SK-N-SH treated with all-trans-retinoic acid at 6 μM for 48 hours (cell line): Measurements from ENCODE around the gene MT1E.
A peak's percentile ranks its signal among the peaks of the same experiment; 100 is the strongest.

Experiments used
- ATAC-seq: fragments of 200-7000 bp; cut with Tn5 transposase; 3 replicates; pipeline ENCODE4 v1.9.1; 2020; ENCODE audit warnings: mild to moderate bottlenecking, moderate library complexity
- ARNTL ChIP-seq: fragments of 450-650 bp; formaldehyde crosslinking; IDR thresholded peaks from 2 replicates; pipeline ENCODE4 v1.5.0; 2020; ENCODE audit warnings: low read depth, mild to moderate bottlenecking, moderate library complexity, borderline replicate concordance
- BACH2 ChIP-seq: fragments of 250-450 bp; sonication (Bioruptor Pico); IDR thresholded peaks from 2 replicates; pipeline ENCODE4 v1.9.0; 2021; ENCODE audit warnings: mild to moderate bottlenecking, borderline replicate concordance
- CSDC2 ChIP-seq: fragments of 250-450 bp; sonication (Bioruptor Pico); IDR thresholded peaks from 2 replicates; pipeline ENCODE4 v1.5.0; 2020; ENCODE audit warnings: mild to moderate bottlenecking, moderate library complexity
- ESRRG ChIP-seq: fragments of 250-450 bp; sonication (Bioruptor Pico); IDR thresholded peaks from 2 replicates; pipeline ENCODE4 v1.6.1; 2021; ENCODE audit warnings: mild to moderate bottlenecking
- GLIS3 ChIP-seq: fragments of 250-450 bp; sonication (Bioruptor Pico); IDR thresholded peaks from 2 replicates; pipeline ENCODE4 v1.5.0; 2020; ENCODE audit warnings: mild to moderate bottlenecking, moderate library complexity
- ISL1 ChIP-seq: fragments of 250-450 bp; sonication (Bioruptor Pico); IDR thresholded peaks from 2 replicates; pipeline ENCODE4 v2.1.2; 2022; ENCODE audit warnings: mild to moderate bottlenecking, moderate library complexity
- PPARA ChIP-seq: fragments of 250-450 bp; sonication (Bioruptor Pico); IDR thresholded peaks from 2 replicates; pipeline ENCODE4 v1.5.0; 2020; ENCODE audit warnings: mild to moderate bottlenecking, borderline replicate concordance
- RARB ChIP-seq: fragments of 250-450 bp; sonication (Bioruptor Pico); IDR thresholded peaks from 2 replicates; pipeline ENCODE4 v1.8.0; 2021; ENCODE audit warnings: mild to moderate bottlenecking, moderate library complexity
- SNAI2 ChIP-seq: fragments of 250-450 bp; sonication (Bioruptor Pico); IDR thresholded peaks from 2 replicates; pipeline ENCODE4 v1.5.0; 2020; ENCODE audit warnings: mild to moderate bottlenecking, moderate library complexity
- TOX ChIP-seq: fragments of 250-450 bp; sonication (Bioruptor Pico); IDR thresholded peaks from 2 replicates; pipeline ENCODE4 v1.8.0; 2021; ENCODE audit warnings: mild to moderate bottlenecking, moderate library complexity, borderline replicate concordance
- TSHZ2 ChIP-seq: fragments of 250-450 bp; sonication (Bioruptor Pico); IDR thresholded peaks from 2 replicates; pipeline ENCODE4 v1.5.0; 2020; ENCODE audit warnings: mild to moderate bottlenecking, moderate library complexity
- ZC3H10 ChIP-seq: fragments of 250-450 bp; sonication (Bioruptor Pico); IDR thresholded peaks from 2 replicates; pipeline ENCODE4 v1.5.1; 2021; ENCODE audit warnings: mild to moderate bottlenecking, moderate library complexity
- ZFP30 ChIP-seq: fragments of 450-650 bp; formaldehyde crosslinking; IDR thresholded peaks from 2 replicates; pipeline ENCODE4 v1.5.0; 2022; ENCODE audit warnings: mild to moderate bottlenecking, moderate library complexity
- ZNF70 ChIP-seq: fragments of 450-650 bp; formaldehyde crosslinking; IDR thresholded peaks from 2 replicates; pipeline ENCODE4 v1.5.0; 2020; ENCODE audit warnings: mild to moderate bottlenecking, moderate library complexity
- ZNF8 ChIP-seq: fragments of 450-650 bp; formaldehyde crosslinking; IDR thresholded peaks from 2 replicates; pipeline ENCODE4 v1.5.0; 2020; ENCODE audit warnings: mild to moderate bottlenecking, moderate library complexity
- TF ChIP-seq, protein P1 (sequence below): fragments of 250-450 bp; sonication (Bioruptor Pico); IDR thresholded peaks from 2 replicates; pipeline ENCODE4 v1.8.0; 2021; ENCODE audit warnings: low read depth, mild to moderate bottlenecking, moderate library complexity, borderline replicate concordance
- TF ChIP-seq, protein P2 (sequence below): fragments of 250-450 bp; sonication (Bioruptor Pico); IDR thresholded peaks from 2 replicates; pipeline ENCODE4 v1.8.0; 2020; ENCODE audit warnings: mild to moderate bottlenecking, moderate library complexity, borderline replicate concordance

MT1E gene

DNA sequence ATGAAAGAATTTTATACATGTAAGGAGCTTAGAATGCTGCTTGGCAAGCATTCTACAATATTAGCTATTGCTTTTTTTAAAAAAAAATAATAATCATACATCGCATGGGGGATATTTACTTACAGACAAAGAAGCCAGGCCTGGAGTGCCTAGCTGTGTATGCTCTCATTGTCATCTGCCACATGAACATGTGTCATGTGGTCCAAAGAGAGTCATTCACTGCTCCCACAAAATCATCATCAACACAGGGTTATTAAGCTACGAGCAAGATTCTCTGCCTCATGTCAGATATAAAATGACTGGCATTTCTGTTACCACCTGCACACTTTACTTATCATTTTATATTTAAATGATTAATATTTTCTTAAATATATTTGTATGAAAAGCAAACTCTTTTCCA lies 1.9 kb upstream of the MT1E start (continued):
- TF ChIP-seq, protein P1, sequence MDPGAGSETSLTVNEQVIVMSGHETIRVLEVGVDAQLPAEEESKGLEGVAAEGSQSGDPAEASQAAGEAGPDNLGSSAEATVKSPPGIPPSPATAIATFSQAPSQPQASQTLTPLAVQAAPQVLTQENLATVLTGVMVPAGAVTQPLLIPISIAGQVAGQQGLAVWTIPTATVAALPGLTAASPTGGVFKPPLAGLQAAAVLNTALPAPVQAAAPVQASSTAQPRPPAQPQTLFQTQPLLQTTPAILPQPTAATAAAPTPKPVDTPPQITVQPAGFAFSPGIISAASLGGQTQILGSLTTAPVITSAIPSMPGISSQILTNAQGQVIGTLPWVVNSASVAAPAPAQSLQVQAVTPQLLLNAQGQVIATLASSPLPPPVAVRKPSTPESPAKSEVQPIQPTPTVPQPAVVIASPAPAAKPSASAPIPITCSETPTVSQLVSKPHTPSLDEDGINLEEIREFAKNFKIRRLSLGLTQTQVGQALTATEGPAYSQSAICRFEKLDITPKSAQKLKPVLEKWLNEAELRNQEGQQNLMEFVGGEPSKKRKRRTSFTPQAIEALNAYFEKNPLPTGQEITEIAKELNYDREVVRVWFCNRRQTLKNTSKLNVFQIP (CRISPR knock-in tag), result no peak

DNA sequence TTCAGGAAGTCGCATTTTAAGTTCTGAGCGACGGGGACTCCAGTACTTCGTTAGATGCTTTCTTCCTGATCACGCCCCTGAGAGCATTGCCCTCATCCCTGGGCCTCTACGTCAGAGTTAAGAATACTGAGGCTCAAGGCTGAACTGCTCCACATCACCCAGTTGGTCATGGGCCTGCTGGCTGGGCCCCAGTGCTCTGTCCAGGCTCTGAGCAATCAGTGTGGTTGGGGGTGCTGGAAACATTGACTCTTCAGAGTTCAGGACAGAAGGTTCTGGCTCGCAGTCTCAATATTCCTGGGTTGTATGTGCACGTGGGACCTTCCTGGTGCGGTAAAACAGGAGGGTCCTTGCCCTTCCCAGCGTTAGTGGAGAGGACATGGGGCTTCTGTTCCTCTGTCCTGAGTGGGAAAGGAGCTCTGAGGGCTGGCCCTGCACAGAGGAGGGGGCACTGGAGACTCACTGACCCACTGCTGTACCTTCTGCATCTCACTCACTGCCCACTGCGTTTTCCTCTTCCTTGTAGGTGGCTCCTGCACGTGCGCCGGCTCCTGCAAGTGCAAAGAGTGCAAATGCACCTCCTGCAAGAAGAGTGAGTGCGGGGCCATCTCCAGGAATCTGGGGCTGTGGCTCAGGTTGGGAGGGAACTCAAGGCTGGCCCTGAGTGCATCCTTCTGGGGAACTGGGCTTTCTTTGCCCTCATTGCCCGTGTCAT lies 518 bp downstream of the MT1E start:
- peak; percentile 28 for ATAC-seq
- TF ChIP-seq ZFP30 (CRISPR knock-in tag) (no peak), BACH2 (CRISPR knock-in tag) (no peak), ZNF8 (CRISPR knock-in tag) (no peak), ARNTL (CRISPR knock-in tag) (no peak)
- TF ChIP-seq, protein P2, sequence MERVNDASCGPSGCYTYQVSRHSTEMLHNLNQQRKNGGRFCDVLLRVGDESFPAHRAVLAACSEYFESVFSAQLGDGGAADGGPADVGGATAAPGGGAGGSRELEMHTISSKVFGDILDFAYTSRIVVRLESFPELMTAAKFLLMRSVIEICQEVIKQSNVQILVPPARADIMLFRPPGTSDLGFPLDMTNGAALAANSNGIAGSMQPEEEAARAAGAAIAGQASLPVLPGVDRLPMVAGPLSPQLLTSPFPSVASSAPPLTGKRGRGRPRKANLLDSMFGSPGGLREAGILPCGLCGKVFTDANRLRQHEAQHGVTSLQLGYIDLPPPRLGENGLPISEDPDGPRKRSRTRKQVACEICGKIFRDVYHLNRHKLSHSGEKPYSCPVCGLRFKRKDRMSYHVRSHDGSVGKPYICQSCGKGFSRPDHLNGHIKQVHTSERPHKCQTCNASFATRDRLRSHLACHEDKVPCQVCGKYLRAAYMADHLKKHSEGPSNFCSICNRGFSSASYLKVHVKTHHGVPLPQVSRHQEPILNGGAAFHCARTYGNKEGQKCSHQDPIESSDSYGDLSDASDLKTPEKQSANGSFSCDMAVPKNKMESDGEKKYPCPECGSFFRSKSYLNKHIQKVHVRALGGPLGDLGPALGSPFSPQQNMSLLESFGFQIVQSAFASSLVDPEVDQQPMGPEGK (CRISPR knock-in tag), result no peak
- TF ChIP-seq, all 23 proteins: peak for 0

GRCh38 chr16:56626685-56627084 lies 1.1 kb downstream of the MT1E start:
- no peak for ATAC-seq
- TF ChIP-seq TSHZ2 (CRISPR knock-in tag) (no peak), ZC3H10 (CRISPR knock-in tag) (no peak), TOX (CRISPR knock-in tag) (no peak), GLIS3 (no peak), ZNF8 (CRISPR knock-in tag) (no peak), ISL1 (no peak), PPARA (CRISPR knock-in tag) (no peak), ZNF70 (CRISPR knock-in tag) (no peak), RARB (no peak), SNAI2 (CRISPR knock-in tag) (no peak), CSDC2 (CRISPR knock-in tag) (no peak), ESRRG (CRISPR knock-in tag) (no peak)
- TF ChIP-seq, protein P2 (CRISPR knock-in tag), result no peak
- TF ChIP-seq, protein P1 (CRISPR knock-in tag), result no peak
